ENCODE results near the gene CLASRP. TPM values are rescaled to one million over a fixed set of nuclear protein-coding genes. Genes with fewer than 3 reads are reported as not detected.
"Not testable (repeated sequence)": the region's sequence is repeated elsewhere in the genome, so short reads cannot be mapped to it uniquely, and the experiment has no call there.

CLASRP gene, protein sequence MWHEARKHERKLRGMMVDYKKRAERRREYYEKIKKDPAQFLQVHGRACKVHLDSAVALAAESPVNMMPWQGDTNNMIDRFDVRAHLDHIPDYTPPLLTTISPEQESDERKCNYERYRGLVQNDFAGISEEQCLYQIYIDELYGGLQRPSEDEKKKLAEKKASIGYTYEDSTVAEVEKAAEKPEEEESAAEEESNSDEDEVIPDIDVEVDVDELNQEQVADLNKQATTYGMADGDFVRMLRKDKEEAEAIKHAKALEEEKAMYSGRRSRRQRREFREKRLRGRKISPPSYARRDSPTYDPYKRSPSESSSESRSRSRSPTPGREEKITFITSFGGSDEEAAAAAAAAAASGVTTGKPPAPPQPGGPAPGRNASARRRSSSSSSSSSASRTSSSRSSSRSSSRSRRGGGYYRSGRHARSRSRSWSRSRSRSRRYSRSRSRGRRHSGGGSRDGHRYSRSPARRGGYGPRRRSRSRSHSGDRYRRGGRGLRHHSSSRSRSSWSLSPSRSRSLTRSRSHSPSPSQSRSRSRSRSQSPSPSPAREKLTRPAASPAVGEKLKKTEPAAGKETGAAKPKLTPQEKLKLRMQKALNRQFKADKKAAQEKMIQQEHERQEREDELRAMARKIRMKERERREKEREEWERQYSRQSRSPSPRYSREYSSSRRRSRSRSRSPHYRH
- 4.2 and 6.6 TPM in 2 replicates for total RNA-seq

DNA sequence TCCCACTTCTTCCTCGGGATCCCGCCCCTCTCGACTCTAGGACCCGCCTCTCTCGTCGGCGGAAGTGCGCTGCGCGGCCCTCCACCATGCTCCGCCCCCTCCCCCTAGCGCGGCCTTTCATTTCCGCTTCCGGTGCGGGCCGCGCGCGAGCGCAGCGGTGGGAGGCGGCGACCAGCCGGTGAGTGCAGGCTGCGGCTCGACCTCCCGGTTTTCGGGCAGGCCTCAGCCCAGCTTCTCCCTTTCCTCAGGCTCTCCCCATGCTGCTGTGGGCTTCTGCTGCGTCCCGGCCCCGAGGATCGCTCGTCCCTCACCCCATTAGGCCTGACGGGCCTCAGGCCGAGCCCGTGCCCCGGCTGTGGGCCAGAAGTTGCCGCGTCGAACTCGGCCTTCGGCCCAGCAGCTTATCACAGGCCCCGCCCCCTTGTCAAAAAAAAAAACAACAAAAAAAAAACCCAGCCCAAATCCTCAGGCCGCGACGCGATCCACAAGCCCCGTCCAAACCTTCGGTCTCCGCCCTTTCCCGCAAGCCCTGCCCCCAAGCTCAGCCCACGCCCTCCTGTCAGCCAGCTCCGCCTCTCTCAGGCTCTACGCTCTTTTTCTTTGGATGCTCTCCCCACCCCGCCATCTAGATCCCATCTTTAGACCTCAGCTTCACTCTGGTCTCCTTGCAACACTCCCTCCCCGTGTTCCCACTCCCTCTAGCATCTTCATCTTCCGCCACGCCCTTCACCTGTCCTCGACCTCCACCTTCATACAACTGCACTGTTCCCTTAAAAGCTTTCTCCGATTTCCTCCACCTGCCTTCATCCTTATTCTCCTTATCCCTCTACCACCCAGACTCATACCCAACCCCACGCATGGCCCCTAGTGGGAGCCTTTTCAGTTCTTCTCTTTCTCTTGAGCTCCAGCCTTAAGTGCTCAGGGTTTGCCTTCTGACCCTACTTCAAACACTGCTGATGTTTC, at the start of gene CLASRP:
TSS of gene CLASRP (plus strand) at position 115 of the 963 bp plus-strand sequence. CDS start 1,168 bp downstream, outside the sequence.
- DNase-seq (ENCODE audit: low read depth in 2 of 2) = peak; percentile 74 to 90

DNA sequence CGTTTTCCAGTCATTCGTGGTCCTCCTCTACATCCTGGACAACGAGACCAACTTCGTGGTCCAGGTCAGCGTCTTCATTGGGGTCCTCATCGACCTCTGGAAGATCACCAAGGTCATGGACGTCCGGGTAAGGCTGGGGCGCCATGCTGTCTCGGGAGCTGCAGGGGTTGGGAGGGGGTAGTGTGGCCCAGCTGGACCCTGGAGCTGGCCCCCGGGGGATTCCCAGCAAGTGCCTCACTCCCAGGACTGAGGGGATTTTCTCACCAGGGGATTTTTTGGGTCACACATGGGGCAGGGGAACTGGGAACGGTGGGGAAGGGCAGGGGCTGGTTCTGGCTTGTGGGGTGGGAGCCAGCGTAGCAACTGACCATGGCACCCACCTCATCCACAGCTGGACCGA, 48.4 kb upstream of the CLASRP start:
- DNase-seq (ENCODE audit: low read depth in 2 of 2) = no peak

DNA sequence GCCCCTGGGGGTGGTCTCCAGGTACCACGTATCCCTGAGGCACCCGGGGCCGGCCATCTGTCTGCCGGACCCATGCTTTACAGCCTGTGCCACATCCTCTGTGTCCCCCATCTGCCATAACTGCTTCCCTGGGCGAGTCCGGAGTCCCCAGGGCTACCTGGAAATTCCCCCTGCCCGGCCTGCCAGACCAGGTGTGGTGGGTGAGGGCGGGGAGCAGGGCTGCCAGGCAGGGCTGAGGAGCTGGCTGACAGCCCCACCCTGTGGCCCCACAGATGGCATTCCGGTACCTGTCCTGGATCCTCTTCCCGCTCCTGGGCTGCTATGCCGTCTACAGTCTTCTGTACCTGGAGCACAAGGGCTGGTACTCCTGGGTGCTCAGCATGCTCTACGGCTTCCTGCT, 47.9 kb upstream of the CLASRP start:
- DNase-seq (ENCODE audit: low read depth in 2 of 2) = no peak

DNA sequence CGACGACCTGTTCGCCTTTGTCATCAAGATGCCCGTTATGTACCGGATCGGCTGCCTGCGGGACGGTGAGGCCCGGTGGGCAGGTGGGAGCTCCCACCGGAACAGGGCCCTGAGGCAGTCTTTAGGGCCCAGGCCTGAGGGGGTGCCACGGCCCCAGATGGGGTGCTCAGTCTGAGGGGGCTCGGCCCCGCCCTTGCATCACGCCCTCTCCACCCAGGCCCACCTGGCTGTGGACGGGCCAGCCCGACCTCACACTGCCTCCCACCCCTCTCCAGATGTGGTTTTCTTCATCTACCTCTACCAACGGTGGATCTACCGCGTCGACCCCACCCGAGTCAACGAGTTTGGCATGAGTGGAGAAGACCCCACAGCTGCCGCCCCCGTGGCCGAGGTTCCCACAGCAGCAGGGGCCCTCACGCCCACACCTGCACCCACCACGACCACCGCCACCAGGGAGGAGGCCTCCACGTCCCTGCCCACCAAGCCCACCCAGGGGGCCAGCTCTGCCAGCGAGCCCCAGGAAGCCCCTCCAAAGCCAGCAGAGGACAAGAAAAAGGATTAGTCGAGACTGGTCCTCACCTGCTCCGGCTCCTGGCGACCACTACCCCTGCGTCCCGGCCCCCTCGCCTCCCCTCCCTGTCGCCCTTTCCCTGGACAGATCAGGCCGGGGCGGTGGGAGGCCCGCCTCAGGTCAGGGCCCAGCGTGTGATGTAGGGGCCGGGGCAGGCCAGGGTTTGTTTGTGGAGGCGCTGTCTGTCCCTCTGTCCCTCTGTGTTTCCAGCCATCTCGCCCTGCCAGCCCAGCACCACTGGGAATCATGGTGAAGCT, 46.3 kb upstream of the CLASRP start:
- no peak for DNase-seq (ENCODE audit: low read depth in 2 of 2)

DNA sequence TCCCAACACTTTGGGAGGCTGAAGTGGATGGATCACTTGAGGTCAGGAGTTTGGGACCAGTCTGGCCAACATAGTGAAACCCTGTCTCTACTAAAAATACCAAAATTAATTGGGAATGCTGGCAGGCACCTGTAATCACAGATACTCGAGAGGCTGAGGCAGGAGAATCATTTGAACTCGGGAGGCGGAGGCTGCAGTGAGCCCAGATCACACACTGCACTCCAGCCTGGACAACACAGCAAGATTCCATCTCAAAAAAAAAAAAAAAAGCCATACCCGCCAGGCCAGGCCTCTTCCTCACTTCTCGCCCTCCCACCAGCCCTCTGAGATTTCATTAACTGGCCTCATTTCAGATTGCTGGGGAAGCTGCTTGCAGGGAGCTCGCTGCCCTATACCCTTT, 45.3 kb upstream of the CLASRP start:
- no peak for DNase-seq (ENCODE audit: low read depth in 2 of 2)

DNA sequence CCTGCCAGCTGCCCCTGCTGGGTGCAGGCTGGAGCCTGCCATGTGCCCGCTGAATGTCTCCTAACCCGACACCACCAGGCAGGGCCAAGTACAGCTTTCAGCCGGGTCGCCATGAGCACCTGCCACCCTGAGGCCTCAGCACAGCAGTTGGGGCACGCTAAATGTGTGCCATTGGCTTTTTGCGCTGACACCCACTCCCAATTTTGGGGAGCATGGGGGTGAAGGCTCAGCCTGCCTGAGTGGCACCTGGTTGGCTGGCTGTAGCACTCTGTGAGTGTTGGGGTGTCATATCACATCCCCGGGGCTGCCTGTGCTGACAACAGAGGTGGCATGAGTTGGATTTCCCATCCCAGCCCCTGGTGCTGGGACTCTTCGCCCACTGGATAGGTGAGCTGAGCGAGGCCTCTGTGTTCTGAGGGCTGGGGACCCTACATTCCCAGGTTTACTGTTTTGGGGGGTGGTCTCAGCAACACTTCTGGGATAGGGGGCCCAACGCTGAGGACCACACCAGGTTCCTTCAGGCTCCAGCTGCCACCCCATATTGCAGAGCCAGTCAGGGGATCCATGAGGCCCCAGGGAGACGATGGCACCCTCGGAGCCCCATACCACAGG, 44.8 kb upstream of the CLASRP start:
- no peak for DNase-seq (ENCODE audit: low read depth in 2 of 2)

DNA sequence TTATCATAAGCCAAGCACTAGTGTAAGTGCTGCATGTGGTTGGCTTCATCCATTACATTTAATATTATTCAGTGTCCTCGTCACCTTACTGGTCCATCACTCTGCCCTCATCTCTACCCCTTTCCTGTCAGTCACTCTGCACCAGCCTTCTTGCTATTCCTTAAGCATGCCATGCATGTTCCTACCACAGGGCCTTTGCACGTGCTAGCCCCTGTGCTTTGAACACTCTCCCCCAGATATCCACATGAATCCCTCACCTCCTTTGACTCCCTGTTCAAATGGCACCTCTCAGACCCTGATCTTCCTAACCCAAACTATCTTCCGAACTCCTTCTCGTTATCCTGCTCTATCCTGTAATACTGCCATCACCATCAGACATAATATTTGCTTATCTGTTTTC, 40.8 kb upstream of the CLASRP start:
- DNase-seq (ENCODE audit: low read depth in 2 of 2) = no peak

DNA sequence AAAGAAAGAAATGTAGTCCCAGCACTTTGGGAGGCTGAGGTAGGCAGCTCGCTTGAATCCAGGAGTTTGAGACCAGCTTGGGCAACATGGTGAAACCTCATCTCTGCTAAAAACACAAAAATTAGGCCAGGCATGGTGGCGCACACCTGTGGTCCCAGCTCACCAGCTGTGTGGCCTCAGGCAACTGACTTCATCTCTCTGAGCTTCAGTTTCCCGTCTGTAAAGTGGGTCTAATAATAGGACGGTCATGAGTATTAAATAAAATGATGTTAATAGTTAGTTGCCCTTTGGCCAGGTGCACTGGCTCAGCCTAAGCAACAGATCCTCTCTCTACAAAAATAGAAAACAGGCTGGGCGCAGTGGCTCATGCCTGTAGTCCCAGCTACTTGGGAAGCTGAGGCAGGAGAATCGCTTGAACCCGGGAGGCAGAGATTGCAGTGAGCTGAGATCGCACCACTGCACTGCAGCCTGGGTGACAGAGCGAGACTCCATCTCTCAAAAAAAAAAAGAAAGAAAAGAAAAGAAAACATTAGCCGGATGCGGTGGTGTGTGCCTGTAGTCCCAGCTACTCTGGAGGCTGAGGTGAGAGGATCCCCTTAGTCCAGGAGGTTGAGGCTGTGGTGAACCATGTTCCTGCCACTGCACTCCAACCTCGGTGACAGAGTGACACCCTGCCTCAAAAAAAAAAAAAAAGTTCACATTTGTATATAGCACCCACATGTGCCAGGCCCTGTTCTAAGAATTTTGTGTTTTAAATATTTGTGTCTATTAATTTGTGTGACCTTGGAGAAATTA, 39.5 kb upstream of the CLASRP start:
- DNase-seq (ENCODE audit: low read depth in 2 of 2) = not testable (repeated sequence)

DNA sequence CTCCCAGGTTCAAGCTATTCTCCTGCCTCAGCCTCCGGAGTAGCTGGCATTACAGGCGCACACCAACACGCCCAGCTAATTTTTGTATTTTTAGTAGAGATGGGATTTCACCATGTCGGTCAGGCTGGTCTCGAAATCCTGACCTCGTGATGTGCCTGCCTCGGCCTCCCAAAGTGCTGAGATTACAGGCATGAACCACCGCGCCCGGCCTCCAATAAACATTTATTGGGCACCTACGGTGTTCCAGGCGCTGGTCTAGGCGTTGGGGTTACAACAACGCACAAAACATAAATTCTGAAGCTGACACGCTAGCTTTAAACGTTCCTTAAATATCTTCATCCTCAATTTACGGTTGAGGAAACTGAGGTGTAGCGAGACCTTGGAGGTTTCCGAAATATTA, 38.2 kb upstream of the CLASRP start:
- DNase-seq (ENCODE audit: low read depth in 2 of 2) = not testable (repeated sequence)

DNA sequence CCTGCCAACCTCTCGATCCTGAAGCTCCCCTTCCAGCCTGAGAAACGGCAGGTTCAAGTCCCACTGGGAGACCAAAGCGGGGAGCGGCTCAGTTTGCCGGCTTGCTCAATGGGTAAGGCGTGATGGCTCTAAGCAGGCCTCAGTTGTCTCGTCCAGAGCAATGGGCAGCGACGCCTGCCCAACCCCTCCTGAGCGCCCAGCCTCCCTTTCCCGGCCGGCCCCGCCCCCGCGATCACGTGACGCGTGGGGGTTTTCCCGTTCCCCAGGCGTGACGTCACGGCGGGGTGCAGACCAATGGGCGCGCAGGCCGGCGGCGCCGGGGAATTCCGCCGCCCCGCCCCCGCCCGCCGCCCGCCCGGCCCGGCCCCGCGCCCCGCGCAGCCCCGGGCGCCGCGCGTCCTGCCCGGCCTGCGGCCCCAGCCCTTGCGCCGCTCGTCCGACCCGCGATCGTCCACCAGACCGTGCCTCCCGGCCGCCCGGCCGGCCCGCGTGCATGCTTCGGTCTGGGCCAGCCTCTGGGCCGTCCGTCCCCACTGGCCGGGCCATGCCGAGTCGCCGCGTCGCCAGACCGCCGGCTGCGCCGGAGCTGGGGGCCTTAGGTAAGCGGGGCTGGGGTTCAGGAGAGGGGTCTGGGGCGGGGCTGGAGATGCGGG, 37.6 kb upstream of the CLASRP start, which contains the start of gene RELB:
TSS of gene RELB (plus strand) at position 378 of the 653 bp plus-strand sequence. CDS start at position 494, 116 bp downstream.
- DNase-seq (ENCODE audit: low read depth in 2 of 2) = peak; percentile 74 to 91

DNA sequence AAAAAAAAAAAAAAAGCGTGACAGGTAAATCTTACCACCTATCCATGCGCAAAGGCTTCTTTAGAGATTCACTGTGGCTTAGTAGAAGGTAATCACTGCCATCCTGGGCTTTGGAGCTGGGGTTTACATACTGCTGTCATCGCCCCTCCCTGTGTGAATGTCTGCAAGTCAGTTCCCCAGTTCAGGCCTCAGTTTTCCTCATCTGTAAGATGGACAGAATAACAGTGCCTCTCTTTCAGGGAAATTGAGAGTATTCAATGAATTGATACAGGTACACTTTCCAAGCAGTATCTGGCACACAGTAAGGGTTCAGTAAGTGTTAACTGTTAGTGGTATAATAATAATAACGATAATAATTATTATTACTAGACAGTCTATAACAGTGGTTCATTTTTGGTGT, 35.4 kb upstream of the CLASRP start:
- DNase-seq (ENCODE audit: low read depth in 2 of 2) = no peak

DNA sequence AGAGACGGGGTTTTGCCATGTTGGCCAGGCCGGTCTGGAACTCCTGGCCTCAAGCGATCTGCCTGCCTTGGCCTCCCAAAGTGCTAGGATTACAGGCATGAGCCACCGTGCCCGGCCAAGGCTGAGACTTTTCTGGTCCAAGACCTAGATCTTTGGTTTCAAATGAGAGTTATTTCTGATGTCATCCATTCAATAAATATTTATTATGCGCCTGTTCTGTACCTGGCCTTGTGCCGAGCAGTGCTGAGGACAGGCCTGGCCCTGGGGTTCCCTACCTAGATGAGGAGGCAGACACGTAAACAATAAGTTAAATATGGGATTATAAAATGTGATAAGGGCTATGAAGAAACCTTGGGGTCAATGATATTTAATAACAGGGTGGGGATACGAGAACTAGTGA, 33.1 kb upstream of the CLASRP start:
- no peak for DNase-seq (ENCODE audit: low read depth in 2 of 2)

DNA sequence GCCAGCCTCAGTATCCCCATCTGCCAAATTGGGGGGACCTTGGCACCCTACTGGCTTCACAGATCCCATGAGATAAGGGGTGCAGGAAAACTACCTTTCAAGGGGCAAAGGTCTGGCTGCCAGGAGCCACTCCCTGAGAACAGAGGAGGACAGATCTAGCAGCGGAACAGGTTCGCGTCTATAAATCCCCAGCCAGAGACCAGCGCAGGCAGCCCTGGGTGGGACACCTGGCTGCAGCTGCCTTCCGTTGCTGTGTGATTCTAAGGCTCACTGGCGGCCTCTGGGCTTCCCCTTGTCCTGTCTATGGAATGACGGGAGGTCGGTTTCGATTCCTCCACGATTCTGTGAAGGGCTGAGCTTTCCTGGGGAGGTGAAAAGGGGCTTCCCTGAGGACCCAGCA, 30.3 kb upstream of the CLASRP start:
- no peak for DNase-seq (ENCODE audit: low read depth in 2 of 2)

DNA sequence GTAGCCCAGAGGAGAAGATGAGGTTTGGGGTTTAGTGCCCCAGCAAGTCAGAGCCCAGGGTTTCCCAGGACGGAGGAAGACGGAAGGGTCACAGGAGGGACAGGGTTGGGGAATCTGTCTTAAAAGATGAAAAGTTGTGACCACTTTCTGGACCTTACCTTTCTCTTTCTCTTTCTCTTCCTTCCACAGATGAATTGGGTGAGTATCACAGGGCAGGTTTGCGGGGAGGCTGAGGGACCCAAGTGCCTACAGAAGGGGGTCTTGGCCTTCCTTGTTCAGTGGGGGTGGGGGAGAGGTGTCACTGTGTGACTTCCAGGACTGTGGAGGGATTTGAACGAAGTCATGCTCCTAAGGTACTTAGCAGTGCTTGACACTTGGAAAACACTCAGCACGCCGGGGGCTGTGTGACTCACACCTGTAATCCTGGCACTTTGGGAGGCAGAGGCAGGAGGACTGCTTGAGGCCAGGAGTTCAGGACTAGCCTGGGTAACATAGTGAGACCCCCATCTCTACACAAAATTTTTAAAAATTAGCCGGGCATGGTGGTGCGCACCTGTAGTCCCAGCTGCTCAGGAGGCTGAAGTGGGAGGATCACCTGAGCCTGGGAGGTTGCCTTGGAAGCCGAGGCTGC, 29.1 kb upstream of the CLASRP start:
- no peak for DNase-seq (ENCODE audit: low read depth in 2 of 2)

DNA sequence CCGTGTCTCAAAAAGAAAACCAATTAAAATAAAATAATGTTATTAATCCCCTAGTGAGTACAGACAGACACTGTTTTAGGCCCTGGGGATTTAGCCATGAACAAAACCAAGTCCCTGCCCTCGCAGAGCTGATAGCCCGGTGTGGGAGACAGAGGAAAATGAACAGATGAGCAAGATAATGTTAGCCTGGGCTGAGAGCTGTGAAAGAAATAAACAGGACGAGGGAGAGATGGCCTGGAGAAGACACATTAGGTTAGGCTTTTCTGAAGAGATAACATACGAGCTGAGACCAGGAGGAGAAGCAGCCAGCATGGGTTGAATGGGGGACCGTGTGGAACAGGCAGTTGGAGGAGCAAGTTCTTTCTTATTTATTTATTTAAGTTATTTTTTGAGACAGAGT, 28.5 kb upstream of the CLASRP start:
- no peak for DNase-seq (ENCODE audit: low read depth in 2 of 2)

DNA sequence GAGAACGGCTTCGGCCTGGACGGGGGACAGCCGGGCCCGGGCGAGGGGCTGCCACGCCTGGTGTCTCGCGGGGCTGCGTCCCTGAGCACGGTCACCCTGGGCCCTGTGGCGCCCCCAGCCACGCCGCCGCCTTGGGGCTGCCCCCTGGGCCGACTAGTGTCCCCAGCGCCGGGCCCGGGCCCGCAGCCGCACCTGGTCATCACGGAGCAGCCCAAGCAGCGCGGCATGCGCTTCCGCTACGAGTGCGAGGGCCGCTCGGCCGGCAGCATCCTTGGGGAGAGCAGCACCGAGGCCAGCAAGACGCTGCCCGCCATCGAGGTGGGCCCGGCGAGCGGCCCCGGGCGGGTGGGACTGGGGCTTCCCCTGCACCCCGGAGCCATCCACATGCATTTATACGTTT, 26.9 kb upstream of the CLASRP start:
- no peak for DNase-seq (ENCODE audit: low read depth in 2 of 2)

DNA sequence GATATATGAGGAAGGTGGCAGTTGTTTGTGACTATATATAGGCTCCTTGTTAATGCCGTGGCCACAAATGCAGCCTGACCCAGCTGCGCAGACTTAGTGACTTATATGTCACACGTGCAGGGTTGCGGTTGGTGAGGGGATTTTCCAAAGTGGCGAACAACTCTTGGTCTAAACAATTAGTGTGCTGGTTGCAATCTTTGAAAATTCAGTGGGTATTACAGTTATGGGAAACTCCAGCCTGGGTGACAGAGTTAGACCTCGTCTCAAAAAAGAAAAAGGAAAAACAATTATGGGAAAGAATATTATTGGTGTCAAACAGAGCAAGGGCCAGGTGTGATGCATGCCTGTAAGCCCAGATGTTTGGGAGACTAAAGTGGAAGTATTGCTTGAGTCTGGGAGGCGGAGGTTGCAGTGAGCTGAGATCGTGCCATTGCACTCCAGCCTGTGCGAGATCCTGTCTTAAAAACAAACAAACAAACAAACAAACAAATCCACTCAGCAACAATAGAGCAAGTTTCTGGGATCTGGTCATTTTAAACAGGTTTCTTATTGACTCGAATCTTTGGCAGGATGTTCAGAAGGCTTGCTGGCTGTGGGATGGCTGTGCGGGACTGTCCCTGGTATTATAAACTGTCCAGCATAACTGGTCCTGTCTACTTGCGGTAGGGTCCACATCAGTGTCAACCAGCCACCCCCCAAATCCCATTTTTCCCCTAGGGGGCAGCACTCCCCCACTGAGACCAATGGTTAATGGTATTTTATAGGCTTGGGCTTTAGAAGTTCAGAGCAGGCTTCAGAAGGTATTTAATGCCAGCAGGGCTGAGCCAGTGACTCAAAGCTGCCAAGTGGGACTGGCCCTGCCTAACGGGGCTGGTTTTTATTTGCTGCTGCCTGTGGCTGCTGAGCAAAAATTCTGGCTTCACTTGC, 22.2 kb upstream of the CLASRP start:
- peak; percentile 63 to 67 for DNase-seq (ENCODE audit: low read depth in 2 of 2)

Measured in dermis microvascular lymphatic vessel endothelial cell (primary cell).